IMR-90 (cell line): ENCODE data around the gene TCEAL3. TPM values are rescaled to one million over a fixed set of nuclear protein-coding genes. Genes with fewer than 3 reads are reported as not detected.

Experiments
- ATAC-seq: fragments of 200-7000 bp; cut with Tn5 transposase; 2 replicates; pipeline ENCODE4 v1.9.1; 2020; ENCODE audit warnings: low read depth, mild to moderate bottlenecking, moderate library complexity
- BruUV-seq: library from RNA; stranded (reverse); fragments of 400-500 nt; replicated peaks from 2 replicates; lab custom pipeline; 2021; lab: Mats Ljungman, UMichigan
- CTCF ChIA-PET: fragments of 300-600 bp; formaldehyde crosslinking; extraction: SDS; loops from one replicate; lab custom pipeline; 2021; ENCODE audit warnings: antibody characterized with exemption; lab: Yijun Ruan, JAX
- POLR2A ChIA-PET: fragments of 300-600 bp; sonication (Branson Sonifier 250); formaldehyde crosslinking; loops from one replicate; lab custom pipeline; 2022; ENCODE audit warnings: antibody characterized with exemption; ENCODE audit not compliant: unreplicated experiment; lab: Charles Lee
- DNase-seq: peaks from one replicate; pipeline ENCODE4 v3.0.0; 2013
- H2AFZ ChIP-seq: replicated peaks from 2 replicates; pipeline ENCODE3; 2013; ENCODE audit warnings: low read length, mild to moderate bottlenecking; ENCODE audit not compliant: poor library complexity
- H2AK5ac ChIP-seq: 2 replicates; pipeline ENCODE4 v1.6.1; 2013; ENCODE audit warnings: low read depth, low read length, inconsistent platforms
- H2AK9ac ChIP-seq: replicated peaks from 2 replicates; pipeline ENCODE3; 2013; ENCODE audit warnings: mild to moderate bottlenecking, low read depth, low read length, moderate library complexity; ENCODE audit not compliant: poor library complexity
- H2BK120ac ChIP-seq: 2 replicates; pipeline ENCODE4 v1.6.1; 2013; ENCODE audit warnings: low read depth, low read length, inconsistent platforms
- H2BK15ac ChIP-seq: 3 replicates; pipeline ENCODE4 v1.6.1; 2013; ENCODE audit warnings: low read depth, low read length, inconsistent platforms
- H2BK20ac ChIP-seq: 2 replicates; pipeline ENCODE4 v1.6.1; 2013; ENCODE audit warnings: low read depth, mild to moderate bottlenecking, inconsistent platforms, low read length, moderate library complexity
- H2BK5ac ChIP-seq: 2 replicates; pipeline ENCODE4 v1.6.1; 2013; ENCODE audit warnings: mild to moderate bottlenecking, low read depth, low read length, inconsistent platforms; ENCODE audit not compliant: poor library complexity, severe bottlenecking
- H3K14ac ChIP-seq: replicated peaks from 2 replicates; pipeline ENCODE4 v1.6.1; 2013; ENCODE audit warnings: low read depth, low read length, inconsistent platforms
- H3K18ac ChIP-seq: 2 replicates; pipeline ENCODE4 v1.6.1; 2013; ENCODE audit warnings: low read depth, low read length, control low read depth
- H3K23ac ChIP-seq: 2 replicates; pipeline ENCODE4 v1.6.1; 2013; ENCODE audit warnings: low read depth, low read length, inconsistent platforms
- H3K27ac ChIP-seq: 2 replicates; pipeline ENCODE4 v1.5.1; 2013; ENCODE audit warnings: mild to moderate bottlenecking, control low read depth, low read length; ENCODE audit not compliant: insufficient read depth
- H3K27me3 ChIP-seq: 2 replicates; pipeline ENCODE4 v1.6.1; 2013; ENCODE audit warnings: low read length; ENCODE audit not compliant: control insufficient read depth, insufficient read depth
- H3K36me3 ChIP-seq: 2 replicates; pipeline ENCODE4 v1.6.1; 2013; ENCODE audit warnings: low read length, mixed read lengths; ENCODE audit not compliant: control insufficient read depth, insufficient read depth
- H3K4ac ChIP-seq: 2 replicates; pipeline ENCODE4 v1.6.1; 2013; ENCODE audit warnings: low read depth, low read length, inconsistent platforms
- H3K4me1 ChIP-seq: 2 replicates; pipeline ENCODE4 v1.6.1; 2013; ENCODE audit warnings: low read length, mixed read lengths; ENCODE audit not compliant: control insufficient read depth, insufficient read depth
- H3K4me2 ChIP-seq: 2 replicates; pipeline ENCODE4 v1.6.1; 2013; ENCODE audit warnings: low read depth, mild to moderate bottlenecking, control low read depth, low read length, moderate library complexity
- H3K4me3 ChIP-seq: 2 replicates; pipeline ENCODE4 v1.5.1; 2013; ENCODE audit warnings: low read depth, mild to moderate bottlenecking, control low read depth, low read length, moderate library complexity; ENCODE audit not compliant: insufficient read depth
- H3K56ac ChIP-seq: 2 replicates; pipeline ENCODE4 v1.6.1; 2013; ENCODE audit warnings: low read length, inconsistent platforms; ENCODE audit not compliant: insufficient read depth; ENCODE audit errors: extremely low read depth
- H3K79me1 ChIP-seq, 2 experiments: 2 replicates each; pipeline ENCODE4 v1.6.1; 2013; ENCODE audit warnings: low read length in 2 of 2, inconsistent platforms in 1 of 2, low read depth in 1 of 2
- H3K9ac ChIP-seq: 2 replicates; pipeline ENCODE4 v1.6.1; 2013; ENCODE audit warnings: low read depth, low read length, control low read depth
- H3K9me1 ChIP-seq: 2 replicates; pipeline ENCODE4 v1.6.1; 2013; ENCODE audit warnings: low read length, inconsistent platforms; ENCODE audit not compliant: insufficient read depth
- H3K9me3 ChIP-seq: 2 replicates; pipeline ENCODE4 v1.6.1; 2013; ENCODE audit warnings: low read length; ENCODE audit not compliant: control insufficient read depth, insufficient read depth
- H4K20me1 ChIP-seq: 2 replicates; pipeline ENCODE4 v1.6.1; 2013; ENCODE audit warnings: low read length, inconsistent platforms; ENCODE audit not compliant: insufficient read depth
- H4K5ac ChIP-seq: 2 replicates; pipeline ENCODE4 v1.6.1; 2013; ENCODE audit warnings: mild to moderate bottlenecking, low read depth, low read length, control low read depth
- H4K8ac ChIP-seq, 2 experiments: 2 replicates each; pipeline ENCODE4 v1.6.1; 2013; ENCODE audit warnings: low read depth in 2 of 2, low read length in 2 of 2, control low read depth in 1 of 2, inconsistent platforms in 1 of 2
- H4K91ac ChIP-seq: 2 replicates; pipeline ENCODE4 v1.6.1; 2013; ENCODE audit warnings: low read depth, low read length, inconsistent platforms; ENCODE audit not compliant: insufficient read depth
- BHLHE40 ChIP-seq: fragments of 150-350 bp; IDR thresholded peaks from 2 replicates; pipeline ENCODE4 v1.6.1; 2016; ENCODE audit warnings: mild to moderate bottlenecking, low read depth, low read length
- CEBPB ChIP-seq: IDR thresholded peaks from 2 replicates; pipeline ENCODE4 v1.6.1; 2012; ENCODE audit warnings: low read depth, low read length, improper control_type of control experiment
- CHD1 ChIP-seq: IDR thresholded peaks from 2 replicates; pipeline ENCODE4 v1.6.1; 2012; ENCODE audit warnings: low read depth, low read length, improper control_type of control experiment
- CTCF ChIP-seq: conservative IDR thresholded peaks from 2 replicates; pipeline ENCODE4 v1.5.1; 2012; ENCODE audit warnings: mild to moderate bottlenecking, low read depth, low read length, improper control_type of control experiment
- ELK1 ChIP-seq: fragments of 150-350 bp; IDR thresholded peaks from 2 replicates; pipeline ENCODE4 v1.6.1; 2016; ENCODE audit warnings: low read depth, mild to moderate bottlenecking, low read length, moderate library complexity, borderline replicate concordance
- FOS ChIP-seq: fragments of 150-350 bp; IDR thresholded peaks from 2 replicates; pipeline ENCODE4 v1.6.1; 2016; ENCODE audit warnings: low read depth, low read length
- MAFK ChIP-seq: IDR thresholded peaks from 2 replicates; pipeline ENCODE4 v1.6.1; 2012; ENCODE audit warnings: low read depth, low read length, improper control_type of control experiment
- MAZ ChIP-seq: IDR thresholded peaks from 2 replicates; pipeline ENCODE4 v1.6.1; 2012; ENCODE audit warnings: low read depth, mild to moderate bottlenecking, low read length, improper control_type of control experiment, moderate library complexity, borderline replicate concordance
- MXI1 ChIP-seq: IDR thresholded peaks from 2 replicates; pipeline ENCODE4 v1.6.1; 2012; ENCODE audit warnings: low read depth, mild to moderate bottlenecking, low read length, moderate library complexity, borderline replicate concordance
- NFE2L2 ChIP-seq: fragments of 150-350 bp; IDR thresholded peaks from 2 replicates; pipeline ENCODE4 v1.6.1; 2016; ENCODE audit warnings: low read depth, mild to moderate bottlenecking, low read length
- POLR2A ChIP-seq: IDR thresholded peaks from 2 replicates; pipeline ENCODE4 v1.6.1; 2012; ENCODE audit warnings: mild to moderate bottlenecking, low read depth, low read length
- RAD21 ChIP-seq: IDR thresholded peaks from 2 replicates; pipeline ENCODE4 v1.6.1; 2012; ENCODE audit warnings: low read length, improper control_type of control experiment
- RCOR1 ChIP-seq: IDR thresholded peaks from 2 replicates; pipeline ENCODE4 v1.6.1; 2012; ENCODE audit warnings: mild to moderate bottlenecking, low read length, improper control_type of control experiment; ENCODE audit not compliant: insufficient replicate concordance
- RFX5 ChIP-seq: IDR thresholded peaks from 2 replicates; pipeline ENCODE4 v1.8.0; 2012; ENCODE audit warnings: low read depth, mild to moderate bottlenecking, low read length, moderate library complexity
- SMC3 ChIP-seq: fragments of 150-350 bp; IDR thresholded peaks from 2 replicates; pipeline ENCODE4 v1.6.1; 2016; ENCODE audit warnings: low read depth, mild to moderate bottlenecking, antibody characterized with exemption, low read length, moderate library complexity
- USF2 ChIP-seq: fragments of 150-350 bp; IDR thresholded peaks from 2 replicates; pipeline ENCODE4 v1.6.1; 2017; ENCODE audit warnings: mild to moderate bottlenecking, antibody characterized with exemption, low read length, low read depth
- WGBS, 2 experiments: methylation state at CpG; one replicate each; pipeline versions ENCODE4 v1.1.5 to v1.1.7; 2013; ENCODE audit warnings: missing lambda C conversion rate in 2 of 2; ENCODE audit not compliant: insufficient read length in 1 of 2; ENCODE audit errors: extremely low coverage in 2 of 2; 5-methylcytosine and 5-hydroxymethylcytosine counted together
- dilution Hi-C: fragments of 300-500 bp; cut with HindIII; formaldehyde crosslinking; loops from one replicate; pipeline ENCODE4 v1.14.3; 2018; ENCODE audit warnings: low sequenced_read_pairs; ENCODE audit not compliant: unreplicated experiment
- in situ Hi-C: fragments of 300-500 bp; cut with MboI; formaldehyde crosslinking; loops from 3 replicates; pipeline ENCODE4 v1.14.3; 2019; ENCODE audit warnings: low sequenced_read_pairs, inconsistent platforms, mixed read lengths
- intact Hi-C: fragments of 100-400 bp; cut with micrococcal nuclease; formaldehyde crosslinking; loops from 2 replicates; pipeline ENCODE4 v1.10.0; 2022
- polyA plus RNA-seq, 3 experiments: library from polyadenylated mRNA; depleted of rRNA; stranded (reverse); fragments of >200 nt; gene quantifications; 2 replicates each; pipeline ENCODE4 v1.2.3, GENCODE V29; 2012; ENCODE audit warnings: low replicate concordance in 1 of 3
- total RNA-seq: library from RNA; depleted of rRNA; stranded (reverse); fragments of >200 nt; gene quantifications from 2 replicates; pipeline ENCODE4 v1.2.3, GENCODE V29; 2012

TCEAL3 gene
- total and polyA plus RNA-seq, 2 of the 4 experiments (the other 2 are of a cell fraction) = 3.2 to 24.2 TPM

- ChIA-PET CTCF (no interaction called here), POLR2A (no interaction called here)
- peak overlapping the region; percentile 93 for H3K4me2 ChIP-seq
- peak overlapping the region; percentile 38; the same call in 1 of the 2 replicates for H3K56ac ChIP-seq
- H2BK120ac ChIP-seq = no peak overlapping the region
- H3K9ac ChIP-seq = peak overlapping the region; percentile 98
- no peak overlapping the region for H2BK5ac ChIP-seq
- H2BK15ac ChIP-seq = no peak overlapping the region
- peak overlapping the region; percentile 93 to 96; a peak in 2 of 4 replicates for H4K8ac ChIP-seq
- peak overlapping the region; percentile 94 for H2AFZ ChIP-seq
- no peaks in the 10 kb centered on the region for H3K9me3 ChIP-seq
- no peak overlapping the region; the same call in 1 of the 2 replicates for H3K18ac ChIP-seq
- peak overlapping the region; percentile 100 for H3K4me3 ChIP-seq
- TF ChIP-seq FOS (no peak), MAFK (no peak), POLR2A (no peak), CEBPB (no peak), NFE2L2 (no peak), CHD1 (no peak), SMC3 (no peak), MAZ (no peak), BHLHE40 (no peak), ELK1 (no peak), USF2 (no peak), MXI1 (no peak), RFX5 (no peak), CTCF (no peak), RAD21 (no peak), RCOR1 (no peak)
- peak overlapping the region; percentile 95 for H2AK9ac ChIP-seq
- no peak overlapping the region for H2BK20ac ChIP-seq
- no peaks in the 10 kb centered on the region; the same call in 1 of the 2 replicates for H3K4me1 ChIP-seq
- peak; percentile 42 for ATAC-seq
- H3K27ac ChIP-seq = peak overlapping the region; percentile 96
- peak overlapping the region; percentile 60 for H4K5ac ChIP-seq
- dilution Hi-C loops = no loop called here
- no peaks in the 10 kb centered on the region; the same call in 1 of the 2 replicates for H3K9me1 ChIP-seq
- 0 out of 2 replicates have a peak overlapping the region, but pooled peaks have one; percentile 94 for H3K14ac ChIP-seq
- H3K36me3 ChIP-seq = peaks cover 4% of the 10 kb centered on the region; the same call in 1 of the 2 replicates
- intact Hi-C loops = loop anchor here (5.0 kb wide), 1 partner anchor 101 kb away; the partner anchor contains the start of gene MORF4L2
- DNase-seq = no peak
- no CpG with 5 or more reads among the region's 5 CpGs for WGBS, 2 experiments
- BruUV-seq = no TSS peak
- no peaks in the 10 kb centered on the region for H4K20me1 ChIP-seq
- no peak overlapping the region for H3K23ac ChIP-seq
- H3K27me3 ChIP-seq = no peaks in the 10 kb centered on the region
- H4K91ac ChIP-seq = no peak overlapping the region
- in situ Hi-C loops = no loop called here
- peaks cover 6 to 24% of the 10 kb centered on the region in 2 experiments; a peak in 2 of 4 replicates for H3K79me1 ChIP-seq
- peak overlapping the region; percentile 67 for H3K4ac ChIP-seq
- no peak overlapping the region for H2AK5ac ChIP-seq
Measured at GRCh38 chrX:103586314-103586646, 21.5 kb upstream of the TCEAL3 start.
